WTC11 (cell line): Measurements from ENCODE around the gene DENND6A. TPM values are rescaled to one million over a fixed set of nuclear protein-coding genes. Genes with fewer than 3 reads are reported as not detected.

Experiments
- ATAC-seq: fragments of 200-7000 bp; cut with Tn5 transposase; 2 replicates; pipeline ENCODE4 v1.10.0; 2021; ENCODE audit warnings: mild to moderate bottlenecking, moderate library complexity
- CTCF ChIA-PET: fragments of 300-600 bp; sonication (Branson Sonifier 250); formaldehyde crosslinking; loops from one replicate; lab custom pipeline; 2021; ENCODE audit warnings: antibody characterized with exemption; lab: Charles Lee
- POLR2A ChIA-PET: fragments of 350-600 bp; sonication (Branson Sonifier 250); formaldehyde crosslinking; loops from one replicate; lab custom pipeline; 2021; ENCODE audit warnings: antibody characterized with exemption; lab: Charles Lee
- DNase-seq: peaks from one replicate; pipeline ENCODE4 v3.0.0; 2021; ENCODE audit warnings: low spot score
- H3K27ac Mint-ChIP-seq: 2 replicates; pipeline ENCODE4 v1.8.0; 2021; ENCODE audit warnings: mixed read lengths
- H3K27me3 Mint-ChIP-seq: 2 replicates; pipeline ENCODE4 v1.8.0; 2021; ENCODE audit warnings: low read depth, mild to moderate bottlenecking, moderate library complexity, mixed read lengths
- H3K36me3 Mint-ChIP-seq: 2 replicates; pipeline ENCODE4 v1.8.0; 2021; ENCODE audit warnings: mixed read lengths
- H3K4me1 Mint-ChIP-seq: 2 replicates; pipeline ENCODE4 v1.8.0; 2022; ENCODE audit warnings: mixed read lengths
- H3K4me3 Mint-ChIP-seq: 2 replicates; pipeline ENCODE4 v1.8.0; 2021; ENCODE audit warnings: mild to moderate bottlenecking, moderate library complexity, mixed read lengths
- H3K9me3 Mint-ChIP-seq: 2 replicates; pipeline ENCODE4 v1.8.0; 2021; ENCODE audit warnings: mixed read lengths
- AFF4 ChIP-seq: sonication (generic); formaldehyde crosslinking; IDR thresholded peaks from 2 replicates; pipeline ENCODE4 v1.8.1; 2023; ENCODE audit warnings: mild to moderate bottlenecking, missing genetic modification reagents, borderline replicate concordance
- E2F4 ChIP-seq: sonication (generic); formaldehyde crosslinking; IDR thresholded peaks from 2 replicates; pipeline ENCODE4 v1.8.1; 2022; ENCODE audit warnings: low read depth, mild to moderate bottlenecking, moderate library complexity, missing genetic modification reagents, borderline replicate concordance
- ELF4 ChIP-seq: sonication (generic); formaldehyde crosslinking; IDR thresholded peaks from 2 replicates; pipeline ENCODE4 v1.8.1; 2022; ENCODE audit warnings: low read depth, mild to moderate bottlenecking, moderate library complexity, missing genetic modification reagents
- ERG ChIP-seq: fragments of 250-450 bp; sonication (Bioruptor Pico); IDR thresholded peaks from 2 replicates; pipeline ENCODE4 v1.8.0; 2021; ENCODE audit warnings: mild to moderate bottlenecking
- FOXK1 ChIP-seq: sonication (generic); formaldehyde crosslinking; IDR thresholded peaks from 2 replicates; pipeline ENCODE4 v1.8.0; 2022; ENCODE audit warnings: mild to moderate bottlenecking, moderate library complexity, missing genetic modification reagents
- GTF2I ChIP-seq: fragments of 250-450 bp; sonication (Bioruptor Pico); conservative IDR thresholded peaks from 2 replicates; pipeline ENCODE4 v1.4.0; 2021; ENCODE audit warnings: mild to moderate bottlenecking
- HMGA2 ChIP-seq: fragments of 250-450 bp; sonication (Bioruptor Pico); IDR thresholded peaks from 2 replicates; pipeline ENCODE4 v1.4.0; 2021; ENCODE audit warnings: mild to moderate bottlenecking, moderate library complexity
- MXD4 ChIP-seq: fragments of 250-450 bp; sonication (Bioruptor Pico); IDR thresholded peaks from 2 replicates; pipeline ENCODE4 v1.8.0; 2021; ENCODE audit warnings: mild to moderate bottlenecking, moderate library complexity, borderline replicate concordance
- NFE2L1 ChIP-seq: sonication (generic); formaldehyde crosslinking; IDR thresholded peaks from 2 replicates; pipeline ENCODE4 v1.8.1; 2023; ENCODE audit warnings: missing genetic modification reagents
- NR3C1 ChIP-seq: sonication (generic); formaldehyde crosslinking; conservative IDR thresholded peaks from 2 replicates; pipeline ENCODE4 v1.8.1; 2023; ENCODE audit warnings: low read depth, mild to moderate bottlenecking, missing genetic modification reagents
- OVOL2 ChIP-seq: fragments of 250-450 bp; sonication (Bioruptor Pico); IDR thresholded peaks from 2 replicates; pipeline ENCODE4 v1.9.0; 2021; ENCODE audit warnings: mild to moderate bottlenecking, borderline replicate concordance
- RELA ChIP-seq: sonication (generic); formaldehyde crosslinking; IDR thresholded peaks from 2 replicates; pipeline ENCODE4 v1.8.1; 2022; ENCODE audit warnings: missing genetic modification reagents, mild to moderate bottlenecking, borderline replicate concordance
- TEAD1 ChIP-seq: sonication (generic); formaldehyde crosslinking; IDR thresholded peaks from 2 replicates; pipeline ENCODE4 v1.8.0; 2022; ENCODE audit warnings: mild to moderate bottlenecking, missing genetic modification reagents
- TP53 ChIP-seq: sonication (generic); formaldehyde crosslinking; IDR thresholded peaks from 2 replicates; pipeline ENCODE4 v1.8.1; 2023; ENCODE audit warnings: mild to moderate bottlenecking, missing genetic modification reagents
- ZNF423 ChIP-seq: fragments of 250-450 bp; sonication (Bioruptor Pico); IDR thresholded peaks from 2 replicates; pipeline ENCODE4 v2.1.2; 2022; ENCODE audit warnings: mild to moderate bottlenecking, moderate library complexity
- ZNF512 ChIP-seq: sonication (generic); formaldehyde crosslinking; IDR thresholded peaks from 2 replicates; pipeline ENCODE4 v1.8.1; 2022; ENCODE audit warnings: missing genetic modification reagents, borderline replicate concordance
- ZNF671 ChIP-seq: fragments of 250-450 bp; sonication (Bioruptor Pico); IDR thresholded peaks from 2 replicates; pipeline ENCODE4 v1.8.0; 2021; ENCODE audit warnings: mild to moderate bottlenecking
- total RNA-seq: library from RNA; stranded (reverse); gene quantifications from 3 replicates; pipeline ENCODE4 v1.2.3, GENCODE V29; 2021
- TF ChIP-seq, protein P1 (sequence below): fragments of 250-450 bp; sonication (Bioruptor Pico); IDR thresholded peaks from 2 replicates; pipeline ENCODE4 v1.9.0; 2021; ENCODE audit warnings: mild to moderate bottlenecking, borderline replicate concordance
- TF ChIP-seq, protein P2 (sequence below): fragments of 250-450 bp; sonication (Bioruptor Pico); IDR thresholded peaks from 2 replicates; pipeline ENCODE4 v1.9.0; 2021; ENCODE audit warnings: mild to moderate bottlenecking

DENND6A gene
- total RNA-seq, 1 experiment from 2014 or later = 13.9 TPM

- POLR2A ChIA-PET = interaction anchor here (0.6 kb wide), 1 partner anchor 204 kb away, joined by 5 read pairs; no protein-coding TSS in a partner anchor
Observed at GRCh38 chr3:57652203-57652602, 40.7 kb downstream of the DENND6A start.

More at GRCh38 chr3:57652203-57652602, 40.7 kb downstream of the DENND6A start:
- Mint-ChIP-seq H3K4me3 (no peak overlapping the region), H3K36me3 (peaks cover 34% of the 10 kb centered on the region), H3K27ac (no peak overlapping the region), H3K4me1 (no peaks in the 10 kb centered on the region), H3K9me3 (peaks cover 22% of the 10 kb centered on the region), H3K27me3 (no peaks in the 10 kb centered on the region)
- CTCF ChIA-PET = no interaction called here
- DNase-seq = no peak
- TF ChIP-seq TEAD1 (no peak), NR3C1 (CRISPR knock-in tag) (no peak), RELA (CRISPR knock-in tag) (no peak), ERG (CRISPR knock-in tag) (no peak), ZNF512 (CRISPR knock-in tag) (no peak), AFF4 (CRISPR knock-in tag) (no peak), FOXK1 (CRISPR knock-in tag) (no peak), NFE2L1 (CRISPR knock-in tag) (no peak), OVOL2 (CRISPR knock-in tag) (no peak), HMGA2 (no peak), MXD4 (CRISPR knock-in tag) (no peak), ZNF671 (CRISPR knock-in tag) (no peak), ZNF423 (CRISPR knock-in tag) (no peak), E2F4 (no peak), TP53 (CRISPR knock-in tag) (no peak), ELF4 (CRISPR knock-in tag) (no peak), GTF2I (CRISPR knock-in tag) (no peak)
- TF ChIP-seq, protein P1, sequence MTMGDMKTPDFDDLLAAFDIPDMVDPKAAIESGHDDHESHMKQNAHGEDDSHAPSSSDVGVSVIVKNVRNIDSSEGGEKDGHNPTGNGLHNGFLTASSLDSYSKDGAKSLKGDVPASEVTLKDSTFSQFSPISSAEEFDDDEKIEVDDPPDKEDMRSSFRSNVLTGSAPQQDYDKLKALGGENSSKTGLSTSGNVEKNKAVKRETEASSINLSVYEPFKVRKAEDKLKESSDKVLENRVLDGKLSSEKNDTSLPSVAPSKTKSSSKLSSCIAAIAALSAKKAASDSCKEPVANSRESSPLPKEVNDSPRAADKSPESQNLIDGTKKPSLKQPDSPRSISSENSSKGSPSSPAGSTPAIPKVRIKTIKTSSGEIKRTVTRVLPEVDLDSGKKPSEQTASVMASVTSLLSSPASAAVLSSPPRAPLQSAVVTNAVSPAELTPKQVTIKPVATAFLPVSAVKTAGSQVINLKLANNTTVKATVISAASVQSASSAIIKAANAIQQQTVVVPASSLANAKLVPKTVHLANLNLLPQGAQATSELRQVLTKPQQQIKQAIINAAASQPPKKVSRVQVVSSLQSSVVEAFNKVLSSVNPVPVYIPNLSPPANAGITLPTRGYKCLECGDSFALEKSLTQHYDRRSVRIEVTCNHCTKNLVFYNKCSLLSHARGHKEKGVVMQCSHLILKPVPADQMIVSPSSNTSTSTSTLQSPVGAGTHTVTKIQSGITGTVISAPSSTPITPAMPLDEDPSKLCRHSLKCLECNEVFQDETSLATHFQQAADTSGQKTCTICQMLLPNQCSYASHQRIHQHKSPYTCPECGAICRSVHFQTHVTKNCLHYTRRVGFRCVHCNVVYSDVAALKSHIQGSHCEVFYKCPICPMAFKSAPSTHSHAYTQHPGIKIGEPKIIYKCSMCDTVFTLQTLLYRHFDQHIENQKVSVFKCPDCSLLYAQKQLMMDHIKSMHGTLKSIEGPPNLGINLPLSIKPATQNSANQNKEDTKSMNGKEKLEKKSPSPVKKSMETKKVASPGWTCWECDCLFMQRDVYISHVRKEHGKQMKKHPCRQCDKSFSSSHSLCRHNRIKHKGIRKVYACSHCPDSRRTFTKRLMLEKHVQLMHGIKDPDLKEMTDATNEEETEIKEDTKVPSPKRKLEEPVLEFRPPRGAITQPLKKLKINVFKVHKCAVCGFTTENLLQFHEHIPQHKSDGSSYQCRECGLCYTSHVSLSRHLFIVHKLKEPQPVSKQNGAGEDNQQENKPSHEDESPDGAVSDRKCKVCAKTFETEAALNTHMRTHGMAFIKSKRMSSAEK = no peak
- TF ChIP-seq, protein P2, sequence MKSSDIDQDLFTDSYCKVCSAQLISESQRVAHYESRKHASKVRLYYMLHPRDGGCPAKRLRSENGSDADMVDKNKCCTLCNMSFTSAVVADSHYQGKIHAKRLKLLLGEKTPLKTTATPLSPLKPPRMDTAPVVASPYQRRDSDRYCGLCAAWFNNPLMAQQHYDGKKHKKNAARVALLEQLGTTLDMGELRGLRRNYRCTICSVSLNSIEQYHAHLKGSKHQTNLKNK (CRISPR knock-in tag) = no peak
- no peak for ATAC-seq
